HG03139 (cell line): ENCODE measurements around the gene MALSU1.

Experiments
- ATAC-seq: cut with Tn5 transposase; IDR thresholded peaks from one replicate; pipeline ENCODE4 v1.9.1; 2021; ENCODE audit not compliant: unreplicated experiment

MALSU1 gene

GRCh38 chr7:23298885-23299769, at the start of gene MALSU1:
TSS of gene MALSU1 (plus strand) at chr7:23299339. CDS start at chr7:23299353, 14 bp downstream.
- peak; percentile 97 for ATAC-seq

- no peak for ATAC-seq
Measured at GRCh38 chr7:23249486-23249885, 49.7 kb upstream of the MALSU1 start.

GRCh38 chr7:23254051-23254681, 45.0 kb upstream of the MALSU1 start:
- ATAC-seq: no peak

- ATAC-seq: no peak
Measured at GRCh38 chr7:23256731-23257130, 42.4 kb upstream of the MALSU1 start.

- no peak for ATAC-seq
Measured at GRCh38 chr7:23260371-23260770, 38.8 kb upstream of the MALSU1 start.

GRCh38 chr7:23261843-23262452, 37.2 kb upstream of the MALSU1 start:
- peak; percentile 91 for ATAC-seq

- no peak for ATAC-seq
Measured at GRCh38 chr7:23264916-23265458, 34.2 kb upstream of the MALSU1 start.

- ATAC-seq: no peak
Measured at GRCh38 chr7:23266918-23267317, 32.2 kb upstream of the MALSU1 start.

GRCh38 chr7:23267357-23267756, 31.8 kb upstream of the MALSU1 start:
- ATAC-seq: no peak

GRCh38 chr7:23268167-23268566, 31.0 kb upstream of the MALSU1 start:
- ATAC-seq: no peak

GRCh38 chr7:23268746-23269145, 30.4 kb upstream of the MALSU1 start:
- no peak for ATAC-seq

- ATAC-seq: no peak
Measured at GRCh38 chr7:23272275-23272674, 26.9 kb upstream of the MALSU1 start.

GRCh38 chr7:23273141-23273599, 26.0 kb upstream of the MALSU1 start:
- ATAC-seq: peak; percentile 94

- no peak for ATAC-seq
Measured at GRCh38 chr7:23275912-23276311, 23.2 kb upstream of the MALSU1 start.

GRCh38 chr7:23276376-23276775, 22.8 kb upstream of the MALSU1 start:
- no peak for ATAC-seq

GRCh38 chr7:23276947-23277346, 22.2 kb upstream of the MALSU1 start:
- ATAC-seq: no peak

GRCh38 chr7:23277359-23277989, 21.7 kb upstream of the MALSU1 start:
- ATAC-seq: no peak

- ATAC-seq: no peak
Measured at GRCh38 chr7:23279819-23280525, 19.2 kb upstream of the MALSU1 start.

GRCh38 chr7:23283086-23283485, 16.1 kb upstream of the MALSU1 start:
- ATAC-seq: no peak

- no peak for ATAC-seq
Measured at GRCh38 chr7:23284871-23285270, 14.3 kb upstream of the MALSU1 start.
